ENCODE measurements around the gene BNC2.

DNA sequence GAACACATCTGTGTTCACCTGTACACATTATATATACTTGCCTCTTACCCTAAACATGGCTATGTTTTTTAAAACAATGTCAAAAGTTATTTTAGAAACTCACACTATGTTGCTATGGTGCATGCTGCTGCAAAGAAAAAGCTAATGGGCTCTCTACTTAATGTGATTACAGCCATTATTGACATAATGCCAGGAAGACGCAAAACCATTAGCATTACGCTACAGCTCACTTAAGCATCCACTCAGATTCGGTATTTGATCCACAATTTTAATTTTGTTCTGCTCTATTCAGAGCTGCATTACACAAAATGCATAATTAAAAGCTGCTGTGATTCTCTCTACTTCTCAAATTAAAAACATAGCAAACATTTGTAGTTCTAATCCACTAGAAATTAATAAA, 395.2 kb downstream of the BNC2 start:
- TF ChIP-seq, protein P1, sequence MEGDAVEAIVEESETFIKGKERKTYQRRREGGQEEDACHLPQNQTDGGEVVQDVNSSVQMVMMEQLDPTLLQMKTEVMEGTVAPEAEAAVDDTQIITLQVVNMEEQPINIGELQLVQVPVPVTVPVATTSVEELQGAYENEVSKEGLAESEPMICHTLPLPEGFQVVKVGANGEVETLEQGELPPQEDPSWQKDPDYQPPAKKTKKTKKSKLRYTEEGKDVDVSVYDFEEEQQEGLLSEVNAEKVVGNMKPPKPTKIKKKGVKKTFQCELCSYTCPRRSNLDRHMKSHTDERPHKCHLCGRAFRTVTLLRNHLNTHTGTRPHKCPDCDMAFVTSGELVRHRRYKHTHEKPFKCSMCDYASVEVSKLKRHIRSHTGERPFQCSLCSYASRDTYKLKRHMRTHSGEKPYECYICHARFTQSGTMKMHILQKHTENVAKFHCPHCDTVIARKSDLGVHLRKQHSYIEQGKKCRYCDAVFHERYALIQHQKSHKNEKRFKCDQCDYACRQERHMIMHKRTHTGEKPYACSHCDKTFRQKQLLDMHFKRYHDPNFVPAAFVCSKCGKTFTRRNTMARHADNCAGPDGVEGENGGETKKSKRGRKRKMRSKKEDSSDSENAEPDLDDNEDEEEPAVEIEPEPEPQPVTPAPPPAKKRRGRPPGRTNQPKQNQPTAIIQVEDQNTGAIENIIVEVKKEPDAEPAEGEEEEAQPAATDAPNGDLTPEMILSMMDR (IDR thresholded peaks at IDR 0.05): no peak
- no peak for TF ChIP-seq POLR2A (IDR thresholded peaks at IDR 0.05)
- TF ChIP-seq POLR2AphosphoS5 (IDR thresholded peaks at IDR 0.05): no peak
- TF ChIP-seq EP300 (IDR thresholded peaks at IDR 0.05): no peak
